ENCODE measurements around the gene C20orf204.

- no peak for TF ChIP-seq SIN3A (IDR thresholded peaks at IDR 0.05; ENCODE audit: borderline replicate concordance, insufficient read depth, low read length)
- TF ChIP-seq POLR2AphosphoS5 (IDR thresholded peaks at IDR 0.05; ENCODE audit: low read depth, low read length): no peak
- TF ChIP-seq FOXP2 (optimal IDR thresholded peaks at IDR 0.05; ENCODE audit: borderline replicate concordance, extremely low read depth, extremely low read length, insufficient read depth): no peak
These were observed 33.7 kb downstream of the C20orf204 start for GRCh38 chr20:64069614-64070243.
